Measurements from ENCODE around the gene RIPOR3.

The RIPOR3 gene, protein sequence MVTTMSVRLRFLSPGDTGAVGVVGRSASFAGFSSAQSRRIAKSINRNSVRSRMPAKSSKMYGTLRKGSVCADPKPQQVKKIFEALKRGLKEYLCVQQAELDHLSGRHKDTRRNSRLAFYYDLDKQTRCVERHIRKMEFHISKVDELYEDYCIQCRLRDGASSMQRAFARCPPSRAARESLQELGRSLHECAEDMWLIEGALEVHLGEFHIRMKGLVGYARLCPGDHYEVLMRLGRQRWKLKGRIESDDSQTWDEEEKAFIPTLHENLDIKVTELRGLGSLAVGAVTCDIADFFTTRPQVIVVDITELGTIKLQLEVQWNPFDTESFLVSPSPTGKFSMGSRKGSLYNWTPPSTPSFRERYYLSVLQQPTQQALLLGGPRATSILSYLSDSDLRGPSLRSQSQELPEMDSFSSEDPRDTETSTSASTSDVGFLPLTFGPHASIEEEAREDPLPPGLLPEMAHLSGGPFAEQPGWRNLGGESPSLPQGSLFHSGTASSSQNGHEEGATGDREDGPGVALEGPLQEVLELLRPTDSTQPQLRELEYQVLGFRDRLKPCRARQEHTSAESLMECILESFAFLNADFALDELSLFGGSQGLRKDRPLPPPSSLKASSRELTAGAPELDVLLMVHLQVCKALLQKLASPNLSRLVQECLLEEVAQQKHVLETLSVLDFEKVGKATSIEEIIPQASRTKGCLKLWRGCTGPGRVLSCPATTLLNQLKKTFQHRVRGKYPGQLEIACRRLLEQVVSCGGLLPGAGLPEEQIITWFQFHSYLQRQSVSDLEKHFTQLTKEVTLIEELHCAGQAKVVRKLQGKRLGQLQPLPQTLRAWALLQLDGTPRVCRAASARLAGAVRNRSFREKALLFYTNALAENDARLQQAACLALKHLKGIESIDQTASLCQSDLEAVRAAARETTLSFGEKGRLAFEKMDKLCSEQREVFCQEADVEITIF

DNA sequence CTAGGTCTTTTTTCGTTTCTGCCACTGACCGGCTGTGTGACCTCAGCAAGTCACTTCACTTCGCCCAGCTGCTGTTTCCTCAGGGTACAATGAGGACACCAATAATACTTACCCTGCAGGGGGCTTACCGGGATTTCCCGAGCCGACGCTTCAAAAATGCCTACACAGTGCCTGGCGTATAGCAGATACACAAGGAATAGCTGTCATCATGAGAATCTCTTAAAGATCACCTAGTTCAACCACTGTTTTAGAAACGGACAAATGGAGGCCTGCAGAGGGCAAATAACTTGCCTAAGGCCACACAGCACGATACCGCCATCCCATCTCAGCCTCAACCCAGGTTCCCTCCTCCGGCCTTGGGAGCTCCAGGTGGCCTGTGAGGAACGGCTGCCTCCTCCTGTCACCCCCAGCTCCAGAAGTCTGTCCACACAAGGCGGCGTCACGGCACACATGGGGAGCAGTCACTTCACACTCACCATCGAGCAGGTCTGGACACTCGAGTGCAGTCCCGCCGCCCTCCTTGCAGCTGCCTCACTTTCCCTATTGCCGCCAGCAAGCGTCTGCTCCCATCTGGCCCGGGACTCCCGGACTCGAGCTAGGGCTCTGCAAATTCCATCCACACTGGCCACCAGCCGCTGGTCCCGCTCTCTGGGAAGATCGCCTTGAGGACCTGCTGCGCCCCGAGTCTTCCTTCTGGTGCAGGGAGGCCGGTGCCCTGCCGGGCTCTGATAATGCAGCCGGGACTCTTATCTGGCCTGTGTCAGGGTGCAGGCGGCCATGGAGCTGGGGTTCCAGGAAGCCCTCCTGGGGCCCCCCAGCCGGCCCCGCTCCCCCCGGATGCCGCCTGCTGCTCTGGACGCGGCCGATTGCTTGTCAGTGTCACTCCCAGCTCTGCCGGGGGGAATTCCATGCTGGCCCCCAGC, at the start of gene RIPOR3:
TSS of gene RIPOR3 (minus strand) at position 893 of the 923 bp plus-strand sequence. CDS start at position 479, 414 bp downstream.
- no peak for DNase-seq (ENCODE audit: low read depth)
- H3K4me3 ChIP-seq (ENCODE audit: low read depth, low read length) = no peak within 1 kb of the TSS
- TF ChIP-seq, protein P1, sequence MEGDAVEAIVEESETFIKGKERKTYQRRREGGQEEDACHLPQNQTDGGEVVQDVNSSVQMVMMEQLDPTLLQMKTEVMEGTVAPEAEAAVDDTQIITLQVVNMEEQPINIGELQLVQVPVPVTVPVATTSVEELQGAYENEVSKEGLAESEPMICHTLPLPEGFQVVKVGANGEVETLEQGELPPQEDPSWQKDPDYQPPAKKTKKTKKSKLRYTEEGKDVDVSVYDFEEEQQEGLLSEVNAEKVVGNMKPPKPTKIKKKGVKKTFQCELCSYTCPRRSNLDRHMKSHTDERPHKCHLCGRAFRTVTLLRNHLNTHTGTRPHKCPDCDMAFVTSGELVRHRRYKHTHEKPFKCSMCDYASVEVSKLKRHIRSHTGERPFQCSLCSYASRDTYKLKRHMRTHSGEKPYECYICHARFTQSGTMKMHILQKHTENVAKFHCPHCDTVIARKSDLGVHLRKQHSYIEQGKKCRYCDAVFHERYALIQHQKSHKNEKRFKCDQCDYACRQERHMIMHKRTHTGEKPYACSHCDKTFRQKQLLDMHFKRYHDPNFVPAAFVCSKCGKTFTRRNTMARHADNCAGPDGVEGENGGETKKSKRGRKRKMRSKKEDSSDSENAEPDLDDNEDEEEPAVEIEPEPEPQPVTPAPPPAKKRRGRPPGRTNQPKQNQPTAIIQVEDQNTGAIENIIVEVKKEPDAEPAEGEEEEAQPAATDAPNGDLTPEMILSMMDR (IDR thresholded peaks at IDR 0.05; ENCODE audit: control insufficient read depth, extremely low read depth, insufficient read depth) = no peak

DNA sequence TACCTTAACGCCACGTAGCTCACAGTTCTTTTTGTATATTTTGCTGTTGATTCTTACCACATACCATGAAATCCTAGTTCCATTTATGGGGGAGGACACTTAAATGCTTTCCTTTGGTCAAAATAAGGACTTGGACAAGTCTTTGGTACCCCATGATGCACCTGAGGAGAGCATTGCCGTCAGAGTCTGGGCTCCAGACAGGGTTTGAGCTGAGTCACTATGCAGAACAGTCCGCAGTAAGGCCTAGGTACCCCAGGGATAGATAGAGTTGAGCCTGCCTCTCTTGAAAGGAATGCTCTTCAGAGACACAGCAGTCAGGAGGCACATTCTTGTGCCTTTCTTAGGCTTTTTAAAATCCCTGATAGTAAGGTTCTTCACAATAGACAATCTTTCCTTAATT, 46.0 kb upstream of the RIPOR3 start:
- H3K4me3 ChIP-seq (ENCODE audit: low read depth, low read length) = no peak overlapping the region
- no peak for DNase-seq (ENCODE audit: low read depth)
- TF ChIP-seq, protein P1 (IDR thresholded peaks at IDR 0.05; ENCODE audit: control insufficient read depth, extremely low read depth, insufficient read depth) = no peak

DNA sequence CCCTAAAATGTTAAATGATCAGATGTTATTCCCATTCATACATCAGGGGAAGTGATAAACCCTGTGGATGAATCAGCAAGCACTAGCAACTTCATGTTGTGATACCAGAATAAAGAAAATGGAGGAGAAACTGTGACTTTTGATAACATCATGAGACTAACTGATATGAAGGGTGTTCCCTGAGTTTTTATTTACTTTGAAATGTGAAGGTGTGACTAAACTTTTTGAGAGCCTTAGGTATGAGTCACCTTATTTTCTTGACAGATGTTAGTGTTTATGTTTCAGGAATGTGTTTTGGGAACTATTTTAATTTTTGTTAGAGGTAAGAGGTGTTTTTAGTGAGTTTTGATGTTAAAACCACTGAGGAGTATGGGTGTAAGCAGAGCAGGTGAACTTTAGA, 44.5 kb upstream of the RIPOR3 start:
- DNase-seq (ENCODE audit: low read depth) = no peak
- no peak overlapping the region for H3K4me3 ChIP-seq (ENCODE audit: low read depth, low read length)
- TF ChIP-seq, protein P1 (IDR thresholded peaks at IDR 0.05; ENCODE audit: control insufficient read depth, extremely low read depth, insufficient read depth) = no peak

DNA sequence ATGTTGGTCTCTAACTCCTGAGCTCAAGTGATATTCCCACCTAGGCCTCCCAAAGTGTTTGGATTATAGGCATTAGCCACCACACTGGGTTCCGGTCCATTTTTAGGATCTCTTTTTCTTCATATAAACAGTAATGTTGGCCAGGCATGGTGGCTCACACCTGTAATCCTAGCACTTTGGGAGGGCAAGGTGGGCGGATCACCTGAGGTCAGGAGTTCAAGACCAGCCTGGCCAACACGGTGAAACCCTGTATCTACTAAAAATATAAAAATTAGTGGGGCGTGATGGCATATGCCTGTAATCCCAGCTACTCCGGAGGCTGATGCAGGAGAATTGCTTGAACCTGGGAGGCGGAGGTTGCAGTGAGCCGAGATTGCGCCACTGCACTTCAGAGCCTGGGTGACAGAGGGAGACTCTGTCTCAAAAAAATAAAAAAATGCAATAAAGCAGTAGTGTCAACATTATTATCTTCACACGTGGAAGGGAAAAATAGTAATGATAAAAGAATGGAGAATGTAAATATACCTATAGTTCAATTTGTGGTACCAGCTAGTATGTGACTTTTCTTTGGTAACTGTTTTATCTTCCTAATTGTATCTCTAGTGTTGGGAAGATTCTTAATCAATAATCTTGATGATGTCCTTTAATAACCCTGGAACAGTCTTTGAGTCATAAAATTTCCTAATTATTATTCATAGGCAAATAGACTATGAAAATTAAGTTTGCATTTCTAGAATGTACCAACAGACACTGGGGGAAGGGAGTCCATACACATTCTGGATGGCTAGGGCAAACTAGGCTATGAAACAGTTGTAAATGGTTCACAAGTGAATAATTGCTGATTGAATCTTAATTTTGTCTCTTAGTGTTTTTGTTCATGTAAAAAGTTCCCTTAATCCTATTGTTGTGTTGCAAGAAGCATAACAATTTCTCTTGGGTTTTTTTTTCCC, 43.7 kb upstream of the RIPOR3 start:
- TF ChIP-seq, protein P1 (IDR thresholded peaks at IDR 0.05; ENCODE audit: control insufficient read depth, extremely low read depth, insufficient read depth) = no peak
- no peak overlapping the region for H3K4me3 ChIP-seq (ENCODE audit: low read depth, low read length)
- no peak for DNase-seq (ENCODE audit: low read depth)

DNA sequence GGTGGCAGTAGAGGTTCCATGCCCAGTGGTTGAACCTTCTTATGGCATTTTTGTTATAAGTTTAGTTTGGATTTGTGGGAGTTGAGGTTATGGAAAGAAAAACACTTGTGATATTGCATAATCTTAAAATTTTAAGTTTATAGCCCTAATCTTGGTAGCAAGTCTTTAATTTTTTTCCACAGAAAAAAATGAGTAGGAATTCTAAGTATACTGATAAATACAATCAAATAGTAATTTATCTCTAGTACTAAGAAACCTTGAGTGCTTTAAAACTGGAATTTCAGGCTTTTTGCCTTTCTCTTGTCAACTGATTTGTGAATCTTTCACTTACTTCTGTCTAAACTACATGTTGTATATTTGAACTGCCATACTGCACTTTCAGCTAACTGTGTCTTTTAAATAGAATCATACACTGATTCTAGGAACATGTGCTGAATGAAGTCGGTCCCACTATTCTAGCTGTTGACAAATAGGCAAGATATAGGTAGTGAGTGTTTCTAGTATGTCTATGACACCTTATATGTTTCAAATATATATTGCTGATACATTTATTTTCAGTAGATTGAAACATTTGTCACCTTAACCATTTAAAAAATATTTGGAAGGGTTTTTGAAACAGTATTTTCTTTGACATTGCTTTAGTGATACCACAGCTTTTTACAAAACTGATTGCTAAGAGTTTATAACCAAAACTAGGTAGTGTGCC, 42.5 kb upstream of the RIPOR3 start:
- H3K4me3 ChIP-seq (ENCODE audit: low read depth, low read length) = no peak overlapping the region
- no peak for DNase-seq (ENCODE audit: low read depth)
- TF ChIP-seq, protein P1 (IDR thresholded peaks at IDR 0.05; ENCODE audit: control insufficient read depth, extremely low read depth, insufficient read depth) = no peak
